Kidney epithelial cell (primary cell): Measurements from ENCODE around the gene DHRS3. TPM values are rescaled to one million over a fixed set of nuclear protein-coding genes. Genes with fewer than 3 reads are reported as not detected.

ENCODE experiments used
- DNase-seq: peaks from one replicate; pipeline ENCODE4 v3.0.0-alpha.2; 2010; ENCODE audit warnings: low read depth
- H3K27me3 ChIP-seq: 2 replicates; pipeline ENCODE4 v1.6.0; 2011; ENCODE audit warnings: low read length; ENCODE audit not compliant: control insufficient read depth, insufficient read depth
- H3K36me3 ChIP-seq: 2 replicates; pipeline ENCODE4 v1.5.1; 2011; ENCODE audit warnings: low read length; ENCODE audit not compliant: control insufficient read depth, insufficient read depth
- H3K4me3 ChIP-seq: 2 replicates; pipeline ENCODE4 v1.5.1; 2011; ENCODE audit warnings: low read depth, mild to moderate bottlenecking, control low read depth, low read length
- total RNA-seq: library from RNA; depleted of rRNA; stranded (reverse); fragments of >200 nt; gene quantifications from 2 replicates; pipeline ENCODE4 v1.2.3, GENCODE V29; 2015
- TF ChIP-seq, protein P1 (sequence below): IDR thresholded peaks from 2 replicates; pipeline ENCODE4 v1.5.1; 2011; ENCODE audit warnings: mild to moderate bottlenecking, moderate library complexity, low read length, control low read depth, inconsistent platforms; ENCODE audit not compliant: insufficient read depth, poor library complexity, severe bottlenecking

DHRS3 gene
- total RNA-seq, 1 donor from 2014 or later = 37.4 TPM

DNA sequence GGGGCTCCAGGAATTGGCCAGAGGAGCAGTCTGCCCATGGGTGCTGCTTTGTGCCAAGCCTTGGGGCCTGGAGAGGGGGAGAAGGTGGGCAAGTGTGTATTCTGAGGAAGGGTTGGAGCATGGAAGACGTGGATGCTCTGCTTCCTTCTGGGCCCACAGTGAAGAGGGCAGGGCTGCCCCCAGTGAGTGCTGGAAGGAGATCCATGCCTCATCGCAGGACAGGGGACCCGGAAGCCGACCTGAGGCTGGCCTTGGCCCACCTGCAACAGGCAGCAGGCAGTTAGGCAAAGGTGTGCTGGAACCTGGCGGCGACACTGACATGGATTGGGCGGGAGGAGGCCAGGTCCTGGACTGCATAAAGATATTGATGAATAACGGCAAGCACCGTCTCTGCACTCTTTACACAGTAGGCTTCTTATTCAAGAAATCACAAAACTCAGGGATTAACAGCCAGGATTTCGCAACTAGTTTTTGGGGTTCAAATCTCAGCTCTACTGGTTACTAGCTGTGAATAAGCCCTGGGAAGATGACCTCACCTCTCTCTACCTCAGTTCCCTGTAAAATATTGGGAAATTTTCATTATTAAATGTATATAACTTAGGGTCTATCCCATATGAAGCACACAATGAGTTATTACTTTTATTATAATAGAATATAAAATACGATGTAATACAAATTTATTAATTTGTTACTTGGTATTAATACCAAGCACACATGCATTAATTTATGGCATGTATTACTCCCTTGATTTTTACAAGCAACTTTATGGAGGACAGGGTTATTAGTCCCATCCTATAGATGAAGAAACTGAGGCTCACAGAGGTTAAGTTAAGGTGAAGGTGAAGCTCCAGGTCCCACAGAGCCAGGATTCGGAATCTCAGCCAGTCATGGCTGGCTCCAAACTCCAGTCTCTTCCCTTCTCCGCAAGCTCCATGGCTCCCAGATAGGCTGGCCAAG is 62.3 kb downstream of the DHRS3 start:
- Histone ChIP-seq H3K4me3 (no peak overlapping the region), H3K27me3 (no peaks in the 10 kb centered on the region), H3K36me3 (no peaks in the 10 kb centered on the region)
- no peak for DNase-seq
- TF ChIP-seq, protein P1, sequence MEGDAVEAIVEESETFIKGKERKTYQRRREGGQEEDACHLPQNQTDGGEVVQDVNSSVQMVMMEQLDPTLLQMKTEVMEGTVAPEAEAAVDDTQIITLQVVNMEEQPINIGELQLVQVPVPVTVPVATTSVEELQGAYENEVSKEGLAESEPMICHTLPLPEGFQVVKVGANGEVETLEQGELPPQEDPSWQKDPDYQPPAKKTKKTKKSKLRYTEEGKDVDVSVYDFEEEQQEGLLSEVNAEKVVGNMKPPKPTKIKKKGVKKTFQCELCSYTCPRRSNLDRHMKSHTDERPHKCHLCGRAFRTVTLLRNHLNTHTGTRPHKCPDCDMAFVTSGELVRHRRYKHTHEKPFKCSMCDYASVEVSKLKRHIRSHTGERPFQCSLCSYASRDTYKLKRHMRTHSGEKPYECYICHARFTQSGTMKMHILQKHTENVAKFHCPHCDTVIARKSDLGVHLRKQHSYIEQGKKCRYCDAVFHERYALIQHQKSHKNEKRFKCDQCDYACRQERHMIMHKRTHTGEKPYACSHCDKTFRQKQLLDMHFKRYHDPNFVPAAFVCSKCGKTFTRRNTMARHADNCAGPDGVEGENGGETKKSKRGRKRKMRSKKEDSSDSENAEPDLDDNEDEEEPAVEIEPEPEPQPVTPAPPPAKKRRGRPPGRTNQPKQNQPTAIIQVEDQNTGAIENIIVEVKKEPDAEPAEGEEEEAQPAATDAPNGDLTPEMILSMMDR = no peak

DNA sequence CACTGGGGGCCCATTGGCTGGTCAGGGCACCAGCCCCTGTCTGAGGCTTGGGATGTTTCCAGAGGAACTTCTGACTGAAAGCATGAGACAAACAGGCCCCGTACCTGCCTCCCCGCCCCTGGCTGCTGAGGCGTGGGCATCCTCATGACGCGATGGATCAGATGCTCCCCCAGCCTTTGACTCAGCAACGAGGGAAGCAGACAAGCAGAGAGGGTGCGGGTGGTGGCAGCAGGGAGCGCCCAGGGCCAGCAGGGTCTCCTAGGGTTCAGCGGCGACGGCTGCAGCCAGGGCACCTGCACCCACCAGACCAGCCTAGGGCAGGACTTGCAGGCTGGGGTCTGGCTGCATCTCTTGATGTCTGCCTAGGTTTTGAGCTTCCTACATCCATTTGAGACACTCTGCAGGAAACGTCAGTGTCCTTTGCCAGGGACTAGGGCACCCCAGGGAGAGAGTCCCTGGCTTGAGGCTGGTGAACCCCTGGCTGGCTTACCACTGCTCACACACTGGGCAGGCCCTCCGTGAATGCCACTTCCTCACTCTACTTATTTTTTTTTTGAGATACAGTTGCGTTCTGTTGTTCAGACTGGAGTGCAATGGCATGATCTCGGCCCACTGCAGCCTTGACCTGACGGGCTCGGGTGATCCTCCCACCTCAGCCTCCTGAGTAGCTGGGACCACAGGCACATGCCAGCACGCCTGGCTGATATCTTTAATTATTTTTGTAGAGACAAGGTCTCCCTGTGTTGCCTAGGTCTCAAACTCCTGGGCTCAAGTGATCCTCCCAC is 63.3 kb downstream of the DHRS3 start:
- no peaks in the 10 kb centered on the region for H3K36me3 ChIP-seq
- no peaks in the 10 kb centered on the region for H3K27me3 ChIP-seq
- TF ChIP-seq, protein P1 = no peak
- no peak overlapping the region for H3K4me3 ChIP-seq
- DNase-seq = no peak

DNA sequence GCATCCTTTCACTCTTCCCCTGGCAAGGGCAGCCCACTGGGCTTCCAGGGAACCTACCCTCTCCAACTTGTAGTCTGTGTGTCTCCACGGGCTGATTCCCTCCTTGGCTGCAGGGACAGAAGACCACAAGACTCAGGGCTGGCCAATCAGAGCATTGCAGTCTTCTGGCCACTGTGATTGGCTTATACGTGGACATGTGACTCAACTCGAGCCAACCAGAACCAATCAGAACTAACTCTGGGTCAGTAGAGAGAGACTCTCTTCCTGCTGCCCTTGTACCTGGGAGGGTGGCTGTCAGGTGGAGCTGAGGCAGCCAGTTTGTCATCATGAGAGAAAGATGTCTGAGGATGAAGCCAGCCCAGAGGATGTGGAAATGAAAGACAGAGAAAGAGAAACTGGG is 64.0 kb downstream of the DHRS3 start:
- DNase-seq = no peak
- H3K36me3 ChIP-seq = no peaks in the 10 kb centered on the region

DNA sequence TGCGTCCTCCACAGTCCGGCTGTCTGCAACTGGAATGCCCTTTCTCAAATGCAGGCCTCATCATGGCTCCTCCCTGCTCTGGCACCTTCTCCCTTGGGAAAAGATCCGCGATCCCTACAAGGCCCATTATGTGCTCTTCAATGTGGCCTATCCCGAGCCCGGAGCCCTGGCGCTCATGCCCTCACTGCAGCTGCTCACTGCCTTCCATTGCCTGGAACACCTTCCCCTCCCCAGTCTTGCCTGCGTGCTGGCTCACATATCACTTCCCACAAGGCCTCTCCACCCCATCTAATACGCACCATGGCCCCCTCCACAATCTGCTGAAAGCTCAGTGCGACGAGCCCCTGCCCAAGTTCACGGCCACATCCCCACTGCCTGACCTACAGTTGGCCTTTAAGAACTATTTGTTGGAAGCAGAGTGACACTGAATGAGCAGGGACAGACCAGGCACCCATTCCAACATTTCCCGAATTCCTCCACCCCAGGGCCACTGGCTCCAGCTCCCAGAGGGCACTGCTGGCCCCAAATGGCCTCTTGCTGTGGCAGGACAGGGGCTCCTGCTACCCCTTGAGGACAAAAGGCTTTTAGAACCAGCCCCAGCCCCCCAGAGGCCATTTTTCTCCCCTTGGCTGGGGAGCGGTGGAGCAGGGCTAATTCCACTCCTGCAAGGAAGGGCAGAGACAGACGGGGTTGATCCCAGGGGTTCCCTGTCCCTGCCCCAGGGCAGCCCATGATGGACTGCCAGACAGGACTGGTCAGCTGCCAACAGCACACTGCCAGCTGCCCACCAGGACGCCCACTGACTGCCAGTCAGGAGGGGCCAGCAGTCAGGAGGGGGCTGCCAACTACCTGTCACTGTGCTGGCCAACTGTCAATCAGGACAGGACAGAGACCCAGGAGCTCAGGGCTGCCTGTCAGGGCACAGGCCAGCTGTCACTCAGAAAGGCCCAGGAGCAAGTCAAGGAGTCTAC is 64.8 kb downstream of the DHRS3 start:
- no peak for DNase-seq
- TF ChIP-seq, protein P1 = no peak
- Histone ChIP-seq H3K27me3 (no peaks in the 10 kb centered on the region), H3K36me3 (no peaks in the 10 kb centered on the region), H3K4me3 (no peak overlapping the region)

More for the DNA sequence above, 64.0 kb downstream of the DHRS3 start:
- TF ChIP-seq, protein P1 = no peak
- no peak overlapping the region for H3K4me3 ChIP-seq
- H3K27me3 ChIP-seq = no peaks in the 10 kb centered on the region

DNA sequence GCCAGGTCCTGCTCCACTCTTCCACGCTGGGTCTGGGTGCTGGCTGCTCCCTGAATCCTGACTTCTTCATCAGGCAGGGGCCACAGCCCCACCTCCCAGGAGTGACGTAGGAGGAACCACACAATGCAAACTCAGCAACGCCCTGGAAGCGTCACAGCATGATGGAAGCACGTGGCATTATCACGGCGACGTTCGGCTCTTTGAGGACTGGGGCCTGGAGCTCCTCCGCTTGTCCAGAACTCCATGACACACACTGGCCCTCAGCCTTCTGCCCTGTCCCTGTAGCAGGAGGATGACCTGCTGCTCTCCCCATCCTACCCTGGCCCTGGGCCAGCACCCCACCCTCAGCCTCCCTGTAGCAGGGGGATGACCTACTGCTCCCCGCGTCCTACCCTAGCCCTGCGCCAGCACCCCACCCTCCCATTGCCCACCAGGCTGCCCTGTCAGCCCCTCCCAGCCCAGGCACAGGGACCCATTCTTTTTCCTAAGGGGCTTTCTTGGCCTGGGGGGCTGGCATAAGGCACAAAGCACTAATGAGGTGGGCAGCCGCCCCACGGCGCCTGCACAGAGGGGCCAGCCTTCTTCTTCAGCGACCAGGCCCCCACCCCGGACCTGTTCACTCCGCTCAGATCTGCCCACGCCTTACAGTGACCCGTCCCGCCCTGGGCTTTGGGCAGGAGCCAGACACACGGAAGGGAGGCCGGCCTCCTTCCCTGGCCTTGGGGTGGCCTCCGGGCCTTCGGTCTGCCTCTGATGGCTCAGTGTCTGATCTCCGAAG is 65.7 kb downstream of the DHRS3 start:
- Histone ChIP-seq H3K27me3 (no peaks in the 10 kb centered on the region), H3K4me3 (no peak overlapping the region), H3K36me3 (no peaks in the 10 kb centered on the region)
- no peak for DNase-seq
- TF ChIP-seq, protein P1 = no peak
